Stimulated activated naive CD8-positive, alpha-beta T cell treated with anti-CD3 and anti-CD28 coated beads, Interleukin-15, amount 100 ng/mL, for 72 hours (primary cell): ENCODE data around the gene SERINC5.
A peak's percentile ranks its signal among the peaks of the same experiment; 100 is the strongest.
"Not testable (repeated sequence)": the region's sequence is repeated elsewhere in the genome, so short reads cannot be mapped to it uniquely, and the experiment has no call there.

ENCODE experiments used
- ATAC-seq: fragments of 150-1000 bp; cut with Tn5 transposase; 2 replicates; pipeline ENCODE4 v1.10.0; 2021; ENCODE audit warnings: mild to moderate bottlenecking, moderate library complexity
- DNase-seq, 2 donors: peaks; one replicate each; pipeline ENCODE4 v3.0.0; 2021 to 2022
- H3K27ac Mint-ChIP-seq, 2 donors: one replicate each; pipeline ENCODE4 v1.8.0; 2022; ENCODE audit warnings: mild to moderate bottlenecking in 2 of 2, mixed read lengths in 2 of 2, moderate library complexity in 2 of 2
- H3K27me3 Mint-ChIP-seq: one replicate; pipeline ENCODE4 v1.8.0; 2022; ENCODE audit warnings: mixed read lengths
- H3K4me1 Mint-ChIP-seq: one replicate; pipeline ENCODE4 v1.8.0; 2022; ENCODE audit warnings: mild to moderate bottlenecking, mixed read lengths
- H3K4me3 Mint-ChIP-seq, 2 donors: one replicate each; pipeline ENCODE4 v1.8.0; 2022; ENCODE audit warnings: mild to moderate bottlenecking in 2 of 2, mixed read lengths in 2 of 2, moderate library complexity in 1 of 2
- H3K9me3 Mint-ChIP-seq, 2 donors: one replicate each; pipeline ENCODE4 v1.8.0; 2022; ENCODE audit warnings: mixed read lengths in 2 of 2

The SERINC5 gene

GRCh38 chr5:80185535-80185934 is 70.3 kb downstream of the SERINC5 start:
- peak overlapping the region; percentile 99 to 100 for H3K27ac Mint-ChIP-seq
- H3K4me1 Mint-ChIP-seq, result peaks cover 99% of the 10 kb centered on the region
- ATAC-seq, H3K9me3 Mint-ChIP-seq, H3K27me3 Mint-ChIP-seq: not testable (repeated sequence)
- H3K4me3 Mint-ChIP-seq, result peak overlapping the region; percentile 46 to 67
- peak; percentile 16 to 39 for DNase-seq

GRCh38 chr5:80185095-80185494 is 70.8 kb downstream of the SERINC5 start:
- Mint-ChIP-seq H3K4me3 (peak overlapping the region; percentile 46 to 67), H3K27ac (peak overlapping the region; percentile 99 to 100), H3K4me1 (peaks cover 99% of the 10 kb centered on the region), H3K27me3 (no peaks in the 10 kb centered on the region), H3K9me3 (no peaks in the 10 kb centered on the region)
- DNase-seq (peak; percentile 27 to 46), ATAC-seq (peak; percentile 67)

GRCh38 chr5:80184235-80185023 is 71.4 kb downstream of the SERINC5 start:
- no peaks in the 10 kb centered on the region for H3K9me3 Mint-ChIP-seq
- peaks cover 99% of the 10 kb centered on the region for H3K4me1 Mint-ChIP-seq
- DNase-seq (peak in 1 of 2 donors; percentile 15), ATAC-seq (no peak)
- H3K27me3 Mint-ChIP-seq, result no peaks in the 10 kb centered on the region
- H3K4me3 Mint-ChIP-seq, result peak overlapping the region; percentile 46 to 67
- H3K27ac Mint-ChIP-seq, result peak overlapping the region; percentile 99 to 100

GRCh38 chr5:80183728-80184234 is 72.1 kb downstream of the SERINC5 start:
- Mint-ChIP-seq H3K27ac (peak overlapping the region; percentile 99 to 100), H3K4me3 (peak overlapping the region; percentile 46 to 67), H3K4me1 (peaks cover 99% of the 10 kb centered on the region)
- not testable (repeated sequence) for H3K27me3 Mint-ChIP-seq, H3K9me3 Mint-ChIP-seq
- ATAC-seq (peak; percentile 49), DNase-seq (peak in 1 of 2 donors; percentile 49)

- peak overlapping the region; percentile 99 to 100 for H3K27ac Mint-ChIP-seq
- peaks cover 95% of the 10 kb centered on the region for H3K4me1 Mint-ChIP-seq
- DNase-seq, result peak in 1 of 2 donors; percentile 44
Measured at GRCh38 chr5:80182809-80183580, 72.9 kb downstream of the SERINC5 start.

GRCh38 chr5:80181618-80182211 is 74.1 kb downstream of the SERINC5 start:
- Mint-ChIP-seq H3K4me1 (peaks cover 95% of the 10 kb centered on the region), H3K9me3 (no peaks in the 10 kb centered on the region), H3K4me3 (peak overlapping the region; percentile 46 to 66), H3K27me3 (no peaks in the 10 kb centered on the region), H3K27ac (peak overlapping the region; percentile 85 to 100)
- DNase-seq, result peak in 1 of 2 donors; percentile 59
- ATAC-seq, result peak; percentile 70

More at GRCh38 chr5:80182809-80183580, 72.9 kb downstream of the SERINC5 start:
- H3K4me3 Mint-ChIP-seq, result peak overlapping the region; percentile 46 to 67
- H3K9me3 Mint-ChIP-seq, result no peaks in the 10 kb centered on the region
- peak; percentile 51 for ATAC-seq
- no peaks in the 10 kb centered on the region for H3K27me3 Mint-ChIP-seq

GRCh38 chr5:80177236-80177635 is 78.6 kb downstream of the SERINC5 start:
- no peaks in the 10 kb centered on the region for H3K27me3 Mint-ChIP-seq
- peaks cover 85% of the 10 kb centered on the region for H3K4me1 Mint-ChIP-seq
- no peak for DNase-seq
- ATAC-seq, result no peak
- peak overlapping the region in 1 of 2 donors; percentile 1 for H3K27ac Mint-ChIP-seq
- no peak overlapping the region for H3K4me3 Mint-ChIP-seq
- no peaks in the 10 kb centered on the region for H3K9me3 Mint-ChIP-seq

GRCh38 chr5:80175337-80175736 is 80.5 kb downstream of the SERINC5 start:
- H3K27ac Mint-ChIP-seq, result peak overlapping the region in 1 of 2 donors; percentile 12
- no peak overlapping the region for H3K4me3 Mint-ChIP-seq
- peaks cover 72% of the 10 kb centered on the region for H3K4me1 Mint-ChIP-seq
- no peak for DNase-seq
- H3K27me3 Mint-ChIP-seq, result no peaks in the 10 kb centered on the region
- no peaks in the 10 kb centered on the region for H3K9me3 Mint-ChIP-seq
- ATAC-seq, result no peak

GRCh38 chr5:80174790-80175189 is 81.1 kb downstream of the SERINC5 start:
- Mint-ChIP-seq H3K9me3 (no peaks in the 10 kb centered on the region), H3K27ac (no peak overlapping the region), H3K27me3 (no peaks in the 10 kb centered on the region), H3K4me1 (peaks cover 72% of the 10 kb centered on the region), H3K4me3 (no peak overlapping the region)
- DNase-seq (no peak), ATAC-seq (no peak)

- H3K9me3 Mint-ChIP-seq, result no peaks in the 10 kb centered on the region
Measured at GRCh38 chr5:80172067-80172695, 83.7 kb downstream of the SERINC5 start.

GRCh38 chr5:80170117-80170535 is 85.7 kb downstream of the SERINC5 start:
- H3K4me3 Mint-ChIP-seq, result no peak overlapping the region
- no peak for ATAC-seq
- no peaks in the 10 kb centered on the region for H3K27me3 Mint-ChIP-seq
- DNase-seq, result no peak
- H3K27ac Mint-ChIP-seq, result no peak overlapping the region
- no peaks in the 10 kb centered on the region for H3K9me3 Mint-ChIP-seq
- H3K4me1 Mint-ChIP-seq, result peaks cover 80% of the 10 kb centered on the region

More at GRCh38 chr5:80172067-80172695, 83.7 kb downstream of the SERINC5 start:
- ATAC-seq (no peak), DNase-seq (no peak)
- Mint-ChIP-seq H3K27me3 (no peaks in the 10 kb centered on the region), H3K4me3 (no peak overlapping the region), H3K27ac (no peak overlapping the region), H3K4me1 (peaks cover 72% of the 10 kb centered on the region)

- DNase-seq (no peak), ATAC-seq (peak; percentile 56)
- H3K9me3 Mint-ChIP-seq, result no peaks in the 10 kb centered on the region
- H3K27me3 Mint-ChIP-seq, result no peaks in the 10 kb centered on the region
- H3K4me3 Mint-ChIP-seq, result no peak overlapping the region
- H3K27ac Mint-ChIP-seq, result peak overlapping the region; percentile 9 to 54
- peaks cover 77% of the 10 kb centered on the region for H3K4me1 Mint-ChIP-seq
Measured at GRCh38 chr5:80168388-80169028, 87.3 kb downstream of the SERINC5 start.

- Mint-ChIP-seq H3K27me3 (no peaks in the 10 kb centered on the region), H3K4me3 (no peak overlapping the region), H3K4me1 (peaks cover 69% of the 10 kb centered on the region), H3K27ac (no peak overlapping the region), H3K9me3 (peaks cover 0 to 3% of the 10 kb centered on the region in 2 donors)
- ATAC-seq (no peak), DNase-seq (no peak)
Measured at GRCh38 chr5:80165452-80165851, 90.4 kb downstream of the SERINC5 start.

- DNase-seq (no peak), ATAC-seq (no peak)
- H3K27me3 Mint-ChIP-seq, result no peaks in the 10 kb centered on the region
- peaks cover 0 to 3% of the 10 kb centered on the region in 2 donors for H3K9me3 Mint-ChIP-seq
- H3K27ac Mint-ChIP-seq, result no peak overlapping the region
- no peak overlapping the region for H3K4me3 Mint-ChIP-seq
- peaks cover 64% of the 10 kb centered on the region for H3K4me1 Mint-ChIP-seq
Measured at GRCh38 chr5:80161165-80161564, 94.7 kb downstream of the SERINC5 start.
